Activated CD4-positive, alpha-beta T cell treated with anti-CD3 and anti-CD28 coated beads, Interleukin-2, amount 50 U/mL, for 24 hours (primary cell): ENCODE data around the gene CCDC69.

ENCODE experiments used
- DNase-seq, 2 donors: peaks; one replicate each; pipeline ENCODE4 v3.0.0-alpha.2; 2020; ENCODE audit warnings: low read depth in 1 of 2, low spot score in 1 of 2

Gene CCDC69

GRCh38 chr5:151146061-151146460 lies 77.8 kb downstream of the CCDC69 start:
- no peak for DNase-seq

DNA sequence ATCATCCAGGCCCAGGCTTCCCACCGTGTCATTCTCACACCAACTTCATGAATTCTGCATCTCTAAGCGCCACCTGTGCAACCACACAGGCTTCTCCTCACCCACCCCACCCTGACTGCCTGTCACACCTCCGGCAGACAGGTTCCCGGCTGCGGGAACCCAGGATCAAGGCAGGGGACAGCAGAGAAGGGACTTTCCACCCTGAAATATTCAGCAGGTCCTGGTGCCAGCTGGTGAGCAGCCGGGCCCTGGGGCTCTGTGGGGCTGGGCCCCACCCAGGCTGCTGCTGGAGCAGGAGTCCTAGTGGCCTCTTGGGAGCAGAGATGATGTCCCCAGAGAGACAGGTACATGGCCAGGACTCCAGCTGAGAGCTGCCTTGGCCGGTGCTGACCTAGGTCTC lies 79.0 kb downstream of the CCDC69 start:
- DNase-seq, result no peak

DNA sequence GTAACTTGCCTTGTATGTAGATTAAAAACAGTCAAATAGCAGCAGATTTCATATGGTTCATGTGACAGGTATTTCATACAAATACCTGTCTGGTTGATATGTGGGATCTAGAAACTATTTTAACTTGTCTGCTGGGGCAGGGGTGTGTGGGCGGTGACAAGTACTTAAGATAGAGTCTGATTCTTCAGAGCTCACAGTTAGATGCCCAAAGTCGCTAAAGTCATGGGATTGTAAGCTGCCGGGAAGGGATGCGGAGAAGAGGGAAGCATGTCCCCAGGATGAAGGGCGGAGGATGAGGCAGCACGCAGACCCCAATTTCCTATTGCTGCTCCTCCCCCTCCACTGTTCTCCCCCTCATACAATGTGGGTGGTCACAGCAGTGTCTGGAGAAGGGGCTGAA lies 79.6 kb downstream of the CCDC69 start:
- no peak for DNase-seq

- no peak for DNase-seq
Observed at GRCh38 chr5:151143645-151144044, 80.2 kb downstream of the CCDC69 start.

DNA sequence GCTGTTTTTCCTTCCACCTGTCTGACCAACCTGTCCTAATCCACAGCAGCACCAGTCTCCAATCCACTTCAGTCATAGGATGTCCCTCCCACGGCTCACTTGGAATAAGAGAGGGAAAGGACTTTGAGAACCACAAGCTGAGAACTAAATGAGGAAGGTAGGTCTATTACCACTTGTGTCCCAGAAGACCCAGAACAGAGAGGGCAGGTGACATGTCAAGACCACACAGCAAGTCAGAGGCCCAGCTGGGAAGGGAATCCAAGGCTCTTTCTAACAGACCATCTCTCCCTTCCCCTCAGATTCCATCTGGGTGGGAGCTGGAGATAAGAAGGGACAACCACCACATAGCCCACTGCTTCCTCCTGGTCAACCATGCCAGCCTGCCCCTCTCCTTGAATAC lies 81.0 kb downstream of the CCDC69 start:
- no peak for DNase-seq

DNA sequence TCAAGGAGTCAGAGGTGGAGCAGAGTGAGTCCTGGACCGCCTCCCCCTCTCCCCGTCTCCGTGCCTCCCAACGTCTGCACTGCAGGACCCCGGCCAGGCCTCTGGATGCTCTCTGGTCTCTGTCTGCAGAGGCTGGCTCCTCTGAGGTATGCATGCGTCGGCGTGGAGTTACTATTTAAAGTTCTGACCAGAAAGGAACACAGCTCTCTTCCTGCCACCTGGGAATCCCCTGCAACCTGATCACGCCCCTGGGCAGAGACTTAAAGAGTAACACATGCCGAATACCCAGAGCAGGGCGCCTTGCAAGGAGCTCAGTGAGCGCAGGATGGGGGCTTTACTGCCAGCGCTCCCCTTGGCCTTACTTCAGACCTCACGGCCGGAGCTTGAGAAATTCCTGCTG lies 82.4 kb downstream of the CCDC69 start:
- DNase-seq, result peak in 1 of 2 donors; percentile 58

GRCh38 chr5:151140686-151141459 lies 83.0 kb downstream of the CCDC69 start:
- DNase-seq, result no peak

GRCh38 chr5:151139646-151140045 lies 84.2 kb downstream of the CCDC69 start:
- DNase-seq, result no peak

DNA sequence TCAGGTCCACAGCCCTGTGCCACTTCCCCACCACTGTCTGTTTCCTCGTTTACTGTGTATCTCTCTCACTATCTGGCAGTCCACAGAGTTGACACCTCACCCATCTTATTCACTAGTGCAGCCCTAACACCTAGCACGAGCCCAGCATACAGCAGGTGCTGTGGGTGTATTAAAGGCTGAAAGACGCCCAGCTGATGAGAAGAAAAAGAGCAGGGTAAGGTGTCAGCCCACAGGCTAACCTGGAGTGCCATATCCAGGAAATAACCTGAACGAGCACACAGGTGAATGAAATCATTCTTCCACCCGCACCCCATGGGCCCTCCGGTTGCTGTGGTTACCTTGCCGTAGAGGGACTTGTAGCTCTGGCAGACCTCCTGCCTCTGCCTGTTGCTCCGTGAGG lies 84.9 kb downstream of the CCDC69 start:
- no peak for DNase-seq

- no peak for DNase-seq
Observed at GRCh38 chr5:151138114-151138513, 85.8 kb downstream of the CCDC69 start.

DNA sequence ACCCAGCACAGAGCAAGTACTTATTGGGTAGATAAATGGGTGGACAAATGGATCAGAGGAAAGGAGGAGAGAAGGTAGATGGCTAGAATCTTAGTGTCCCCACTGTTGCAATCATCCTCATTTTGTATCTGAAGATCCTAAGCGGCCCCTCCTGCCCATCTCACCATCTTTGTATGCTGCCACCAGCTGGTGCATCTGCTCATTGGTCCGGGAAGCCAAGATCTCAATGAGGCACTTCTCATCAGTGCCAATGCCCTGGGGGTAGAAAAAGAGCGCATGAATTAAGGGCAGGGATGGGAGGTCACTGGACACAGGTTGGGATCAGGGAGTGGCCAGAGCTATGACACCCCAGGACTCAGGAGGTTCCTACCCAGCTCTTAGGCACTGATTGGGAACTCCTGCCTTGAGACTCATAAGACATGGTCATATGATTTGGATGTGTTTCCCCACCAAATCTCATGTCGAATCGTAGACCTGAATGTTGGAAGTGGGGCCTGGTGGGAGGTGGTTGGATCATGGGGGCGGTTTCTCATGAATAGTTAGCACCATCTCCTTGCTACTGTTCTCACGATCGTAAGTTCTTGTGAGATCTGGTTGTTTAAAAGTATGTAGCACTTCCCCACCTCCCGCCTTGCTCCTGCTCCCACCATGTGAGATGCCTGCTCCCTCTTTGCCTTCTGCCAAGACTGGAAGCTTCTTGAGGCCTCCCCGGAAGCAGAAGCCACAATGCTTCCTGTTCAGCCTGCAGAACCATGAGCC lies 86.6 kb downstream of the CCDC69 start:
- DNase-seq, result no peak

- DNase-seq, result no peak
Observed at GRCh38 chr5:151134228-151134627, 89.7 kb downstream of the CCDC69 start.

DNA sequence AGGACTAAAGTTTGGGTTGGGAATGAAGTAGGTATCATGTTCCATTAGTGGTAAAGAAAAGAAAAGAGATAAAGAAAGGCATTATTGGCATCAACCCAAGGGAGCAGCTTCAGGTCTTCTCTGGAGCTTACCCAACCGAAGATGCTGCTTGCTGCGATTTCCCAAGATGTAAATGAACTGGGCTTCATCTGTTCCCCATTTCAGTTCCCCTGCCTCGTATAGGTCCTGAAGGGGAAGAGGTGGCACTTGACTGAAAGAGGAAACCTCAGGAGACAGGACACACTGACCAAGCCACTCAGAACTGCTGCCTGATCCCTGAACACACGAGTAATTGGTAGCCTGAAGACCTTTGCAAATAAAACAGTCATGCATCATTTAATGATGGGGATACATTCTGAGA lies 90.9 kb downstream of the CCDC69 start:
- no peak for DNase-seq
